ENCODE data around the gene DIP2B.
"Not testable (repeated sequence)": the region's sequence is repeated elsewhere in the genome, so short reads cannot be mapped to it uniquely, and the experiment has no call there.

Gene DIP2B

DNA sequence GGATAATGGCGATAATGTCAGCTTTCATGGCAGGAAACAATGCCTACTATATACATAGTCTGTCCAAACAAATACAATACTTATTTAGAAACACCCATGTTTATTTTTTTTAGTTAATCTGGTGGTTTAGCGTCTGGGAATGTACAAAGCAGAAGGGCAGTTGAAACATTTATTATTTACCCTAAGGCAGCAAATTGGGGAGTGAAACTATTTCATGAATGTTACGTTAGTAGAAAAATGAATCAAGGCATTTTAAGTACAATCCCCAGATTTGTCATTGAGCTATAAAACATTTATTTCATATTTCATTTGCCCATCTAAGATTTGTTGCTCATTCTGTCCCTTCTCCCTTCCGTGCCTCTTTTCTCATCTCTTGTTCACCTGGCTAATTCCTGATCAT lies 172.0 kb downstream of the DIP2B start:
- no peak for DNase-seq (ENCODE audit: low read depth in 2 of 2)

- no peak for DNase-seq (ENCODE audit: low read depth in 2 of 2)
These were observed 173.1 kb downstream of the DIP2B start for GRCh38 chr12:50677858-50678257.

GRCh38 chr12:50678650-50679365 lies 174.0 kb downstream of the DIP2B start:
- DNase-seq (ENCODE audit: low read depth in 2 of 2) = no peak

DNA sequence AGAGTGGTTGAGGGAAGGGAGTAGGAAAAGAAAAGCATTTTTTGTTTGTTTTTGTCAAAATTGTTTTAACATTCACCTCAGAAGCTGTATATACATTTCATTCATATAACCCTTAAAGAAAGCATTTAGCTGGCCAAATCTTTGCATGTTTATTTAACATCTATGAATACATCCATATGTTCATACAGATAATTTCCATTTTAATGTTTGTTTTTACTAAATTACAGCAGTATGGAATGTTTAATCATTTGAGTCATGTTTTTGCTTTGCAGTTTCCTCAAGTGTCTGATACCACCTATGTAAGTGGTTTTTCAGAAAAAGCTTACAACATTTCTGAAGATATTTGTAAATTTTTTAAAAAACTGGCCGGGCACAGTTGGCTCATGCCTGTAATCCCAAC lies 174.8 kb downstream of the DIP2B start:
- no peak for DNase-seq (ENCODE audit: low read depth in 2 of 2)

GRCh38 chr12:50681064-50681463 lies 176.3 kb downstream of the DIP2B start:
- DNase-seq (ENCODE audit: low read depth in 2 of 2) = not testable (repeated sequence)

DNA sequence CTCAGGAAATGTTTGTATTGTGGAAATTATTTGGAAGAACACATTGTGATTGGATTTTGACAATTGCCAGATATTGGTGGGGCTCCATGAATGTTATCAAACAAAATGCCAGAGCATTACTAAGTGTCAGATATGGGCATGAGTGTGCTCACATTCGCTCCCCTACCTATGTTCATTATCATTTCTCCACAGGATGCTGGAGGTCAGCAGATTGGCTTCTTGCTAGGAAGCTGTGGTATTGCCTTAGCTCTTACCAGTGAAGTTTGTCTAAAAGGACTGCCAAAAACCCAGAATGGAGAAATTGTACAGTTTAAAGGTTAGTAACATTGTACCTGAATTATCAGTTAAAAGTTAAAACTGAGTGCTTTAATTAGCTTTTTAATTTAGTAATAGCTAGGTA lies 180.9 kb downstream of the DIP2B start:
- no peak for DNase-seq (ENCODE audit: low read depth in 2 of 2)

- no peak for DNase-seq (ENCODE audit: low read depth in 2 of 2)
These were observed 181.6 kb downstream of the DIP2B start for GRCh38 chr12:50686406-50686805.

DNA sequence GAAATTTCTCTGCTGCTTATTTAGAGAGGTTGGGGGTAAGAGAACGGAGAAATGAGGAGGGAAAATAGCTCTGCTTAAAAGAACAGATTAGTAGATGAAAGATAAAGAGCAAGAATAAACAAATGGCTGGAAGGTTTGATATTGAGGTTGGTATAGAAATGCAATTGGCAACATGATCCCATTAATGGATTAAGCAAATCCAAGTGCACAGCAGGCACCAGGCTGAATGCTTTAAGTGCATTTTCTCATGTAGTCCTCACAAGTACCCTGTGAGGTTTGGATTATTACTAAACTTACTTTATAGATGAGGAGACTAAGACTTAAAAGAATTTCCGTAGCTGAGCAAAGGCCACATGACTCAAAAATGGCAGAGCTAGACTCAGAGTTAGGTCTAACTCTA lies 182.2 kb downstream of the DIP2B start:
- no peak for DNase-seq (ENCODE audit: low read depth in 2 of 2)

GRCh38 chr12:50689437-50689836 lies 184.7 kb downstream of the DIP2B start:
- no peak for DNase-seq (ENCODE audit: low read depth in 2 of 2)

DNA sequence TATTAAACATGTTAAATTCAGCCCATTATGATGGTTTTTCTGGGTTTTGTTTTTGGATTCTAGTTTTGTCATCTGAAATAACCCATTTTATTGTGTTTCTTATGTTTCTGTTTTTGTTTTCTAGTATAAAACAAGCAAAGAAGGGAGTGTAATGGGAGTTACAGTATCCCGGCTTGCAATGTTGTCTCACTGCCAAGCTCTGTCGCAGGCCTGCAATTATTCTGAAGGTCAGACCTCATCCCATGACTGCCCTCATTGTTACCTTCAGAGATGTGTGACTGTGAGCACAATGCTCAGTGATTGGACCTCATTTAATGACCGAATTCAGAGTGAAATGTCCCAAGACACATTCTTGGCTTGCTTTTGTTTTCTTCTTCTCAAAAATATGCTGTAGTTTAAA lies 186.1 kb downstream of the DIP2B start:
- DNase-seq (ENCODE audit: low read depth in 2 of 2) = no peak

- no peak for DNase-seq (ENCODE audit: low read depth in 2 of 2)
These were observed 191.2 kb downstream of the DIP2B start for GRCh38 chr12:50695961-50696360.

DNA sequence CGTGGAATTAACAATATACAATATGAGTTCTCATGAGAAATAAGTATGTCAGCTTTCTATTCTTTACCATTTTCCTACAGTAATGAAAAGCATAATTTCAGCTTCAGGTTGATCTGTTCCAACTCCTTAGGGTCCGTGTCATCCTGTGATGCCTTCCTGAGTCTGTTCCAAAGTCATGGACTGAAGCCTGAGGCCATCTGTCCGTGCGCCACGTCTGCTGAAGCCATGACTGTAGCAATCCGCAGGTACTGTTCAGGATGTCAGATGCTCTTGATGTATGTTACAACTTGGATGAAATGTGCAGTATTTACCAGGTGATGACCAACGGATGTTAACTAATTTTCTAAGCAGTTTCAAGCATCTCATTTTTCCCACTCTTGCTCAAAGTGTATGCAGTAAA lies 192.1 kb downstream of the DIP2B start:
- no peak for DNase-seq (ENCODE audit: low read depth in 2 of 2)

- DNase-seq (ENCODE audit: low read depth in 2 of 2) = no peak
These were observed 194.4 kb downstream of the DIP2B start for GRCh38 chr12:50699154-50699553.

DNA sequence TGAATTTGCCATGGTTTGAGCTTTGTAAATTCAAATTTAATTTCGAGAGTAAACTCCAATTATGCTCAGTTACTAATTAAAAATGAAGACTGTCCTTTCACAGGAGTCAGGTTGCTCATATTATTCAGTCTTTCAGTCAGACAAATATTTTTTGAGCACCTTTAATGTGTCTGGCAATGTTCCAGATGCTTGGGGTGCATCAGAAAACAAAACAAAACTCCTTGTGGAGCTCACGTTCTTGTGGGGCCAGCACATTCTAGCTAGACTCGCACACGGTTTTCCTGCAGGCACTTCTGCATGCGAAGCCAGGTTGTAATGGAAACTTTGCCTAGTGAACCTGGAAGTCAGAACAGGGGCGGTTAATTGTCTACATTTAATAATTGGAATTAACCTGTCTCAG lies 195.2 kb downstream of the DIP2B start:
- no peak for DNase-seq (ENCODE audit: low read depth in 2 of 2)

- DNase-seq (ENCODE audit: low read depth in 2 of 2) = no peak
These were observed 201.8 kb downstream of the DIP2B start for GRCh38 chr12:50706606-50707005.

- no peak for DNase-seq (ENCODE audit: low read depth in 2 of 2)
These were observed 202.6 kb downstream of the DIP2B start for GRCh38 chr12:50707396-50707795.

- DNase-seq (ENCODE audit: low read depth in 2 of 2) = no peak
These were observed 203.8 kb downstream of the DIP2B start for GRCh38 chr12:50708631-50709030.

DNA sequence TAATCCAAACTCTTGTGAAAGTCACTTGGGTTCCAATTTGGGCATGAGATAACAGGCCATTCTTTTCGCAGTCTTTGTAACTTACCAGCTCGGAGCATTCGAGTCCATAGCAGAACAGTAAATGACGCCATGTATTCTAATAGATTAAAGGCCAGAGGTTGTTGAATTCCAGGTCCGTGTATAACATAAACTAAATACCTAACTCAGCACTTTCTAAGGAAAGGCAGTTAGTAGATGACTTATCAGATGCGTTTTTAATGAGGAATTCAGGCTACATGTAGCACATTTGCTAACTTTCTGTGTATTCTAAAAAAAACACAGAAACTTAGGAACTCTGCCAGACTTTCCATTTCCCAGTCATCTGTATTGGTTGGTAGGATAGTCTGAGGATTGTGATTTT lies 206.3 kb downstream of the DIP2B start:
- no peak for DNase-seq (ENCODE audit: low read depth in 2 of 2)

- DNase-seq (ENCODE audit: low read depth in 2 of 2) = no peak
These were observed 210.4 kb downstream of the DIP2B start for GRCh38 chr12:50715174-50715573.

DNA sequence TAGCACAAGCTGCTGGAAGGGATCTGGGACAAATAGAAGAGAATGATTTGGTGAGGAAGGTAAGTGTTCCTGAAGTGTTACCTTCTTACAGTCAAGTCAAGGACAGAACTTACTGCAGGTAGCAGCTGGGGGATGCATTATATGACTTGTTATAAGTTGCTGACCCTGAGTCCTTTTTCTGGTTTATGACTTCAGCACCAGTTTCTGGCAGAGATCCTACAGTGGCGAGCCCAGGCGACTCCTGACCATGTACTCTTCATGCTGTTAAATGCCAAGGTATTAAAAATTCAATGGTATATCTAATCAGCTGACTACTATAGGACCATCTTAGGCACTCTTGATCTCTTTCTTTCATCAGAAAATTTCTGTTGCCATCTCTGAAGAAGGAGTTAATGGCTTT lies 214.0 kb downstream of the DIP2B start:
- DNase-seq (ENCODE audit: low read depth in 2 of 2) = no peak

- no peak for DNase-seq (ENCODE audit: low read depth in 2 of 2)
These were observed 215.3 kb downstream of the DIP2B start for GRCh38 chr12:50720085-50720484.

DNA sequence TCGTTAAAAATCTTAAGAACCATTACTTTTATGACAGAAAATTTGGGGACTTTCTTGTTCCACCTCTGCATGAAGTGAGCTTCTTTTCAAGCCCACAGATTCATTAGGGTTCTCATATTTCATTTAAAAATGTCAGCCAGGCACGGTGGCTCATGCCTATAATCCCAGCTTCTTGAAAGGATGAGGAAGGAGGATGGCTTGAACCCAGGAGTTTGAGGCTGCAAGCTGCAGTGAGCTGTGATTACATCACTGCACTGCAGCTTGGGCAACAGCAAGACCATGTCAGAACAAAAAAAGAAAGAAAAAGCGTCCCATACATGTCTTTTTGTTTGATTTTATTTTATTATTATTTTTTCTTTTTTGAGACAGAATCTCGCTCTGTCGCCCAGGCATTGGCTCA lies 215.7 kb downstream of the DIP2B start:
- no peak for DNase-seq (ENCODE audit: low read depth in 2 of 2)

DNA sequence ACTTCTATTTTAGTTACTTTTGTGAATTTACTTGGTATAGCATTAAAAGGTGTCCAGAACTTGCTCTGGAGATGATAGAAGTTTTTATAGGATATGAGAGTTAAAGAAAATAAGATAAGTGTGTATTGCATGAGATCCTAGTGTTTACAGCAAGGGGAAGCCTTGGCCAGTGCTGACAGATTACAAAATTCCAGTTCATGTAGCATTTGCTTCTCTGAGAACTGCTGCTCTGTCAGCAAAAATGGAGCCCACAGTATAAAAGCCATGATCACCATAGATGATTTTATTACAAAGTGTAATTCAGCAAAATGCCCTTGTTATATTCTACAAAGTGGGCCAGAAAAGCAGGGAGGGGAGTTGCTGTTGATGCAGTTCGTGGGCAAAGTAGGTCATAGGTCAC lies 219.1 kb downstream of the DIP2B start:
- DNase-seq (ENCODE audit: low read depth in 2 of 2) = no peak
